Measurements from ENCODE around the gene JUP. TPM values are rescaled to one million over a fixed set of nuclear protein-coding genes. Genes with fewer than 3 reads are reported as not detected.

JUP gene
- total RNA-seq, 2 donors from 2014 or later = 234 to 256 TPM

Other genes starting within 250 kb of the JUP start
- gene KRT9, start 214.7 kb downstream of the JUP start, total RNA-seq = not detected
- gene KRT14, start 199.8 kb downstream of the JUP start, total RNA-seq = 10 to 100 TPM in 1 of 2 donors, not detected in 1; 20.3 TPM
- gene KRT16, start 173.9 kb downstream of the JUP start, total RNA-seq = 1 to 10 TPM in 1 of 2 donors, not detected in 1; 2.2 TPM
- gene KRT17, start 162.1 kb downstream of the JUP start, total RNA-seq = not detected
- 100 to 1,000 TPM; 331 to 390 TPM for gene EIF1, start 97.8 kb downstream of the JUP start, total RNA-seq
- not detected for gene GAST, start 74.4 kb downstream of the JUP start, total RNA-seq
- gene HAP1, start 52.1 kb downstream of the JUP start, total RNA-seq = under 1 TPM in 1 of 2 donors, not detected in 1; 0.08 TPM
- 10 to 100 TPM; 15.4 to 16.2 TPM for gene P3H4, start 25.2 kb upstream of the JUP start, total RNA-seq
- 10 to 100 TPM; 24.7 to 35.1 TPM for gene FKBP10, start 26.3 kb upstream of the JUP start, total RNA-seq
- 10 to 100 TPM; 27.1 to 43.3 TPM for gene NT5C3B, start 49.5 kb upstream of the JUP start, total RNA-seq
- not detected for gene KLHL10, start 51.1 kb upstream of the JUP start, total RNA-seq
- 1 to 10 TPM; 6.9 to 8.7 TPM for gene KLHL11, start 78.7 kb upstream of the JUP start, total RNA-seq
- 10 to 100 TPM; 31.7 to 42.2 TPM for gene ACLY, start 132.2 kb upstream of the JUP start, total RNA-seq
- under 1 TPM; 0.43 to 0.56 TPM for gene ODAD4, start 143.9 kb upstream of the JUP start, total RNA-seq
- gene CNP, start 180.1 kb upstream of the JUP start, total RNA-seq = 10 to 100 TPM; 23.1 to 29.5 TPM
- gene DNAJC7, start 230.7 kb upstream of the JUP start, total RNA-seq = 10 to 100 TPM; 42.7 to 47.1 TPM
- gene NKIRAS2, start 233.4 kb upstream of the JUP start, total RNA-seq = 10 to 100 TPM; 64.8 to 69.8 TPM

Measured in right atrium auricular region (tissue), 2 donors.